B cell (primary cell): ENCODE measurements around the gene RNF223. TPM values are rescaled to one million over a fixed set of nuclear protein-coding genes. Genes with fewer than 3 reads are reported as not detected.

ENCODE experiments used
- ATAC-seq: fragments of 200-7000 bp; cut with Tn5 transposase; one replicate; pipeline ENCODE4 v1.10.0; 2021; ENCODE audit warnings: low read depth, mild to moderate bottlenecking, moderate number of reproducible peaks, moderate library complexity
- CTCF ChIA-PET: fragments of 350-600 bp; sonication (Branson Sonifier 250); formaldehyde crosslinking; loops from one replicate; lab custom pipeline; 2021; ENCODE audit warnings: antibody characterized with exemption, inconsistent platforms; lab: Charles Lee
- POLR2A ChIA-PET: fragments of 350-600 bp; sonication (Branson Sonifier 250); formaldehyde crosslinking; loops from one replicate; lab custom pipeline; 2021; ENCODE audit warnings: antibody characterized with exemption; lab: Charles Lee
- DNase-seq: peaks from one replicate; pipeline ENCODE4 v3.0.0; 2013
- H2AFZ ChIP-seq: 2 replicates; pipeline ENCODE4 v1.6.1; 2012; ENCODE audit warnings: mild to moderate bottlenecking, low read depth, low read length; ENCODE audit not compliant: insufficient read depth, poor library complexity, severe bottlenecking
- H3K27ac ChIP-seq, 2 donors: 1 replicate in 1 of 2; 2 replicates in 1 of 2; pipeline ENCODE4 v1.5.1; 2012 to 2013; ENCODE audit warnings: low read length in 2 of 2, mild to moderate bottlenecking in 2 of 2, moderate library complexity in 1 of 2
- H3K27me3 ChIP-seq, 4 experiments: fragments of 200-600 bp in 1 of 4; sonication (generic) in 1 of 4; replicated peaks in 1 of 4; 1 replicate in 2 of 4; 2 replicates in 2 of 4; pipeline versions ENCODE4 v1.6.1 to v1.7.0; 2013 to 2016; ENCODE audit warnings: low read length in 3 of 4, mild to moderate bottlenecking in 2 of 4, mixed read lengths in 1 of 4, moderate library complexity in 1 of 4; ENCODE audit not compliant: insufficient read depth in 4 of 4, control insufficient read depth in 3 of 4; ENCODE audit errors: control extremely low read depth in 1 of 4
- H3K36me3 ChIP-seq, 2 experiments: replicated peaks in 1 of 2; 1 replicate in 1 of 2; 2 replicates in 1 of 2; pipeline versions ENCODE4 v1.6.1 to v1.7.1; 2013; ENCODE audit warnings: low read length in 1 of 2; ENCODE audit not compliant: insufficient read depth in 2 of 2, control insufficient read depth in 1 of 2; ENCODE audit errors: control extremely low read depth in 1 of 2, extremely low read depth in 1 of 2
- H3K4me1 ChIP-seq, 2 donors: fragments of 200-600 bp in 1 of 2; sonication (generic) in 1 of 2; 1 replicate in 1 of 2; 2 replicates in 1 of 2; pipeline versions ENCODE4 v1.5.1 to v1.6.1; 2013 to 2017; ENCODE audit warnings: low read length in 2 of 2; ENCODE audit not compliant: control insufficient read depth in 2 of 2, insufficient read depth in 2 of 2
- H3K4me2 ChIP-seq: replicated peaks from 2 replicates; pipeline ENCODE3; 2012; ENCODE audit warnings: mild to moderate bottlenecking, low read depth, low read length; ENCODE audit not compliant: poor library complexity, severe bottlenecking
- H3K4me3 ChIP-seq, 5 experiments: fragments of 200-600 bp in 1 of 5; sonication (generic) in 1 of 5; 1 replicate in 3 of 5; 2 replicates in 2 of 5; pipeline versions ENCODE4 v1.5.1 to v1.7.0; 2011 to 2016; ENCODE audit warnings: low read length in 4 of 5, mild to moderate bottlenecking in 4 of 5, low read depth in 2 of 5, control low read depth in 1 of 5, moderate library complexity in 1 of 5; ENCODE audit not compliant: insufficient read depth in 1 of 5; ENCODE audit errors: control extremely low read depth in 1 of 5, extremely low read depth in 1 of 5
- H3K79me2 ChIP-seq: fragments of 200-600 bp; sonication (generic); one replicate; pipeline ENCODE4 v1.6.0; 2016; ENCODE audit warnings: low read length; ENCODE audit not compliant: control insufficient read depth, insufficient read depth
- H3K9ac ChIP-seq: fragments of 200-600 bp; sonication (generic); 2 replicates; pipeline ENCODE4 v1.6.1; 2017; ENCODE audit warnings: mild to moderate bottlenecking, low read length, moderate library complexity
- H3K9me3 ChIP-seq, 3 donors: one replicate each; pipeline versions ENCODE4 v1.6.1 to v1.7.1; 2013; ENCODE audit warnings: low read length in 2 of 3; ENCODE audit not compliant: control insufficient read depth in 2 of 3, insufficient read depth in 1 of 3; ENCODE audit errors: control extremely low read depth in 1 of 3
- H4K20me1 ChIP-seq: 2 replicates; pipeline ENCODE4 v1.6.0; 2012; ENCODE audit warnings: mild to moderate bottlenecking, low read length; ENCODE audit not compliant: insufficient read depth, control insufficient read depth, poor library complexity, severe bottlenecking
- H3K27ac Mint-ChIP-seq: one replicate; pipeline ENCODE4 v1.8.0; 2021; ENCODE audit warnings: mixed read lengths
- H3K27me3 Mint-ChIP-seq: one replicate; pipeline ENCODE4 v1.8.0; 2021; ENCODE audit warnings: mixed read lengths
- H3K4me1 Mint-ChIP-seq: one replicate; pipeline ENCODE4 v1.8.0; 2021; ENCODE audit warnings: mixed read lengths
- H3K4me3 Mint-ChIP-seq: one replicate; pipeline ENCODE4 v1.8.0; 2021; ENCODE audit warnings: mixed read lengths
- H3K9me3 Mint-ChIP-seq: one replicate; pipeline ENCODE4 v1.8.0; 2022; ENCODE audit warnings: mixed read lengths; ENCODE audit not compliant: insufficient read depth
- CTCF ChIP-seq: fragments of 200-600 bp; IDR thresholded peaks from one replicate; pipeline ENCODE4 v1.8.0; 2022; ENCODE audit warnings: antibody characterized with exemption, mild to moderate bottlenecking
- EZH2 ChIP-seq: IDR thresholded peaks from 2 replicates; pipeline ENCODE4 v1.6.1; 2012; ENCODE audit warnings: borderline replicate concordance, low read depth, mild to moderate bottlenecking, moderate library complexity, low read length; ENCODE audit not compliant: insufficient read depth, poor library complexity, severe bottlenecking
- WGBS: methylation state at CpG from one replicate; pipeline ENCODE4 v1.1.5; 2013; ENCODE audit warnings: missing lambda C conversion rate; ENCODE audit not compliant: insufficient coverage; 5-methylcytosine and 5-hydroxymethylcytosine counted together
- intact Hi-C: fragments of 100-400 bp; cut with micrococcal nuclease; formaldehyde crosslinking; loops from one replicate; pipeline ENCODE4 v1.10.0; 2022
- polyA plus RNA-seq: library from polyadenylated mRNA; depleted of rRNA; stranded (reverse); fragments of >200 nt; gene quantifications from 2 replicates; pipeline ENCODE4 v1.2.3, GENCODE V29; 2012
- total RNA-seq, 2 donors: library from RNA; stranded (reverse); fragments of 120-200 nt in 1 of 2; gene quantifications; 1 replicate in 1 of 2; 2 replicates in 1 of 2; pipeline versions ENCODE4 v1.2.3 to v1.2.4, GENCODE V29; 2013 to 2022

The RNF223 gene
- total and polyA plus RNA-seq, 2 donors (not counting 1 experiment from before 2014, with no cell fraction given) = not detected

- ChIA-PET CTCF (interaction anchor here (0.6 kb wide), 2 partner anchors 14 to 200 kb away, joined by 3 to 5 read pairs; no protein-coding TSS in a partner anchor), POLR2A (interaction anchor here (0.6 to 0.7 kb wide), 2 partner anchors 324 to 338 kb away, joined by 3 to 4 read pairs; partner anchors contain the start of gene AURKAIP1)
- Histone ChIP-seq H3K27ac (no peak overlapping the region), H3K9me3 (no peaks in the 10 kb centered on the region), H3K79me2 (no peaks in the 10 kb centered on the region), H3K36me3 (no peaks in the 10 kb centered on the region), H4K20me1 (no peaks in the 10 kb centered on the region), H3K4me3 (no peak overlapping the region), H2AFZ (no peak overlapping the region), H3K27me3 (no peaks in the 10 kb centered on the region), H3K9ac (no peak overlapping the region), H3K4me2 (no peak overlapping the region), H3K4me1 (no peaks in the 10 kb centered on the region)
- TF ChIP-seq EZH2 = no peak
- no peak for TF ChIP-seq CTCF
- Mint-ChIP-seq H3K4me3 (peak overlapping the region; percentile 32), H3K27ac (no peak overlapping the region), H3K27me3 (no peaks in the 10 kb centered on the region), H3K4me1 (peaks cover 4% of the 10 kb centered on the region), H3K9me3 (no peaks in the 10 kb centered on the region)
- no peak for DNase-seq
- ATAC-seq = no peak
- WGBS = 92% methylated on average over 46 of the region's 46 CpGs
- intact Hi-C loops = no loop called here
Observed at GRCh38 chr1:1051127-1051810, 22.8 kb downstream of the RNF223 start.

GRCh38 chr1:1050577-1051052, 23.5 kb downstream of the RNF223 start:
- CTCF ChIA-PET = interaction anchor here (0.6 to 1.3 kb wide), 3 partner anchors 10 to 200 kb away, joined by 3 to 5 read pairs (median 3); no protein-coding TSS in a partner anchor
- H3K4me1 ChIP-seq = no peaks in the 10 kb centered on the region
- peak overlapping the region; percentile 5 for H3K4me2 ChIP-seq
- Mint-ChIP-seq H3K4me3 (peak overlapping the region; percentile 32), H3K4me1 (peaks cover 4% of the 10 kb centered on the region), H3K27ac (no peak overlapping the region), H3K27me3 (no peaks in the 10 kb centered on the region), H3K9me3 (no peaks in the 10 kb centered on the region)
- WGBS = 75% methylated on average over 32 of the region's 32 CpGs
- H4K20me1 ChIP-seq = no peaks in the 10 kb centered on the region
- H3K36me3 ChIP-seq = no peaks in the 10 kb centered on the region
- H3K4me3 ChIP-seq = no peak overlapping the region
- no peak overlapping the region for H3K9ac ChIP-seq
- peak; percentile 59 for DNase-seq
- POLR2A ChIA-PET = interaction anchor here (0.6 to 0.7 kb wide), 2 partner anchors 324 to 338 kb away, joined by 3 to 4 read pairs; partner anchors contain the start of gene AURKAIP1
- no peaks in the 10 kb centered on the region for H3K27me3 ChIP-seq
- peak; percentile 71 for ATAC-seq
- intact Hi-C loops = no loop called here
- no peaks in the 10 kb centered on the region for H3K9me3 ChIP-seq
- no peak overlapping the region for H3K27ac ChIP-seq
- TF ChIP-seq CTCF (no peak), EZH2 (no peak)
- no peak overlapping the region for H2AFZ ChIP-seq
- no peaks in the 10 kb centered on the region for H3K79me2 ChIP-seq
